ENCODE results near the gene TSTD1. TPM values are rescaled to one million over a fixed set of nuclear protein-coding genes. Genes with fewer than 3 reads are reported as not detected.

Gene TSTD1
- total RNA-seq, result 23.1 TPM
- 36.7 TPM for polyA plus RNA-seq

- no peaks in the 10 kb centered on the region for H3K36me3 ChIP-seq (ENCODE audit: insufficient read depth)
- no peak for DNase-seq (ENCODE audit: extremely low spot score)
- H3K4me1 ChIP-seq (ENCODE audit: insufficient read depth), result no peaks in the 10 kb centered on the region
- H3K27ac ChIP-seq (ENCODE audit: low read depth), result peak within 1 kb of the TSS; percentile 11
- 31% methylated on average over 54 of the region's 54 CpGs for WGBS
- H3K4me3 ChIP-seq (ENCODE audit: low read depth, low read length), result peak within 1 kb of the TSS; percentile 45
Observed at GRCh38 chr1:161038523-161039153, at the start of gene TSTD1. TSS of gene TSTD1 (minus strand) at chr1:161038964. CDS start at chr1:161038889, 75 bp downstream.

- H3K27ac ChIP-seq (ENCODE audit: low read depth), result peak overlapping the region; percentile 13
- no peaks in the 10 kb centered on the region for H3K4me1 ChIP-seq (ENCODE audit: insufficient read depth)
- H3K36me3 ChIP-seq (ENCODE audit: insufficient read depth), result no peaks in the 10 kb centered on the region
- WGBS, result 65% methylated on average over 4 of the region's 4 CpGs
- no peak overlapping the region for H3K4me3 ChIP-seq (ENCODE audit: low read depth, low read length)
- DNase-seq (ENCODE audit: extremely low spot score), result no peak
Observed at GRCh38 chr1:161086457-161086856, 47.7 kb upstream of the TSTD1 start.

- 28% methylated on average over 2 of the region's 2 CpGs for WGBS
Observed at GRCh38 chr1:161085165-161085564, 46.4 kb upstream of the TSTD1 start.

GRCh38 chr1:161084597-161084988, 45.8 kb upstream of the TSTD1 start:
- Histone ChIP-seq H3K4me1 (ENCODE audit: insufficient read depth) (no peaks in the 10 kb centered on the region), H3K36me3 (ENCODE audit: insufficient read depth) (no peaks in the 10 kb centered on the region), H3K4me3 (ENCODE audit: low read depth, low read length) (no peak overlapping the region), H3K27ac (ENCODE audit: low read depth) (no peak overlapping the region)
- DNase-seq (ENCODE audit: extremely low spot score), result no peak
- 95% methylated on average over 1 of the region's 1 CpG for WGBS

More at GRCh38 chr1:161085165-161085564, 46.4 kb upstream of the TSTD1 start:
- Histone ChIP-seq H3K4me1 (ENCODE audit: insufficient read depth) (no peaks in the 10 kb centered on the region), H3K36me3 (ENCODE audit: insufficient read depth) (no peaks in the 10 kb centered on the region), H3K27ac (ENCODE audit: low read depth) (no peak overlapping the region), H3K4me3 (ENCODE audit: low read depth, low read length) (no peak overlapping the region)
- no peak for DNase-seq (ENCODE audit: extremely low spot score)

GRCh38 chr1:161083748-161084596, 45.2 kb upstream of the TSTD1 start:
- H3K4me1 ChIP-seq (ENCODE audit: insufficient read depth), result no peaks in the 10 kb centered on the region
- 53% methylated on average over 10 of the region's 10 CpGs for WGBS
- H3K27ac ChIP-seq (ENCODE audit: low read depth), result peak overlapping the region; percentile 49
- DNase-seq (ENCODE audit: extremely low spot score), result no peak
- no peaks in the 10 kb centered on the region for H3K36me3 ChIP-seq (ENCODE audit: insufficient read depth)
- no peak overlapping the region for H3K4me3 ChIP-seq (ENCODE audit: low read depth, low read length)

- Histone ChIP-seq H3K36me3 (ENCODE audit: insufficient read depth) (no peaks in the 10 kb centered on the region), H3K4me3 (ENCODE audit: low read depth, low read length) (no peak overlapping the region), H3K27ac (ENCODE audit: low read depth) (peak overlapping the region; percentile 58), H3K4me1 (ENCODE audit: insufficient read depth) (no peaks in the 10 kb centered on the region)
- DNase-seq (ENCODE audit: extremely low spot score), result no peak
- WGBS, result 52% methylated on average over 8 of the region's 8 CpGs
Observed at GRCh38 chr1:161082996-161083747, 44.4 kb upstream of the TSTD1 start.

GRCh38 chr1:161082483-161082882, 43.7 kb upstream of the TSTD1 start:
- WGBS, result 72% methylated on average over 2 of the region's 2 CpGs
- no peak overlapping the region for H3K4me3 ChIP-seq (ENCODE audit: low read depth, low read length)
- no peaks in the 10 kb centered on the region for H3K4me1 ChIP-seq (ENCODE audit: insufficient read depth)
- H3K27ac ChIP-seq (ENCODE audit: low read depth), result no peak overlapping the region
- no peak for DNase-seq (ENCODE audit: extremely low spot score)
- H3K36me3 ChIP-seq (ENCODE audit: insufficient read depth), result no peaks in the 10 kb centered on the region

GRCh38 chr1:161081519-161081918, 42.8 kb upstream of the TSTD1 start:
- 77% methylated on average over 5 of the region's 5 CpGs for WGBS
- no peaks in the 10 kb centered on the region for H3K4me1 ChIP-seq (ENCODE audit: insufficient read depth)
- no peak for DNase-seq (ENCODE audit: extremely low spot score)
- no peaks in the 10 kb centered on the region for H3K36me3 ChIP-seq (ENCODE audit: insufficient read depth)
- H3K4me3 ChIP-seq (ENCODE audit: low read depth, low read length), result no peak overlapping the region
- H3K27ac ChIP-seq (ENCODE audit: low read depth), result no peak overlapping the region

GRCh38 chr1:161080441-161081405, 42.0 kb upstream of the TSTD1 start:
- Histone ChIP-seq H3K27ac (ENCODE audit: low read depth) (no peak overlapping the region), H3K4me3 (ENCODE audit: low read depth, low read length) (no peak overlapping the region), H3K4me1 (ENCODE audit: insufficient read depth) (no peaks in the 10 kb centered on the region), H3K36me3 (ENCODE audit: insufficient read depth) (no peaks in the 10 kb centered on the region)
- WGBS, result 79% methylated on average over 5 of the region's 5 CpGs
- DNase-seq (ENCODE audit: extremely low spot score), result no peak

GRCh38 chr1:161079436-161080110, 40.8 kb upstream of the TSTD1 start:
- Histone ChIP-seq H3K27ac (ENCODE audit: low read depth) (no peak overlapping the region), H3K4me3 (ENCODE audit: low read depth, low read length) (no peak overlapping the region), H3K36me3 (ENCODE audit: insufficient read depth) (no peaks in the 10 kb centered on the region), H3K4me1 (ENCODE audit: insufficient read depth) (no peaks in the 10 kb centered on the region)
- WGBS, result 57% methylated on average over 41 of the region's 41 CpGs
- no peak for DNase-seq (ENCODE audit: extremely low spot score)

- no peak for DNase-seq (ENCODE audit: extremely low spot score)
- no peaks in the 10 kb centered on the region for H3K36me3 ChIP-seq (ENCODE audit: insufficient read depth)
- H3K4me3 ChIP-seq (ENCODE audit: low read depth, low read length), result no peak overlapping the region
- no peak overlapping the region for H3K27ac ChIP-seq (ENCODE audit: low read depth)
- 72% methylated on average over 9 of the region's 9 CpGs for WGBS
- no peaks in the 10 kb centered on the region for H3K4me1 ChIP-seq (ENCODE audit: insufficient read depth)
Observed at GRCh38 chr1:161077426-161077825, 38.7 kb upstream of the TSTD1 start.

- Histone ChIP-seq H3K36me3 (ENCODE audit: insufficient read depth) (no peaks in the 10 kb centered on the region), H3K4me1 (ENCODE audit: insufficient read depth) (no peaks in the 10 kb centered on the region), H3K4me3 (ENCODE audit: low read depth, low read length) (no peak overlapping the region), H3K27ac (ENCODE audit: low read depth) (no peak overlapping the region)
- no peak for DNase-seq (ENCODE audit: extremely low spot score)
Observed at GRCh38 chr1:161076410-161076809, 37.6 kb upstream of the TSTD1 start.

Measured in urinary bladder (tissue), 4 donors.